Measurements from ENCODE around the gene EGFR. TPM values are rescaled to one million over a fixed set of nuclear protein-coding genes. Genes with fewer than 3 reads are reported as not detected.
A peak's percentile ranks its signal among the peaks of the same experiment; 100 is the strongest.

Gene EGFR
- polyA plus RNA-seq, 1 experiment: 62.6 TPM

- ChIA-PET POLR2A (no interaction called here), CTCF (no interaction called here)
- no peak for TF ChIP-seq CTCF (IDR thresholded peaks at IDR 0.05; ENCODE audit: low read depth, low read length)
- no peak for DNase-seq (ENCODE audit: low read depth, low spot score)
- H3K27me3 ChIP-seq (ENCODE audit: control insufficient read depth, insufficient read depth, low read length): no peaks in the 10 kb centered on the region
- H3K4me3 ChIP-seq (ENCODE audit: low read depth, low read length): no peak overlapping the region
- no peak overlapping the region for H3K27ac ChIP-seq (ENCODE audit: low read depth, low read length)
- no peaks in the 10 kb centered on the region for H3K9me3 ChIP-seq (ENCODE audit: control insufficient read depth, insufficient read depth, low read length)
Measured at GRCh38 chr7:55194522-55194921, 175.7 kb downstream of the EGFR start.

DNA sequence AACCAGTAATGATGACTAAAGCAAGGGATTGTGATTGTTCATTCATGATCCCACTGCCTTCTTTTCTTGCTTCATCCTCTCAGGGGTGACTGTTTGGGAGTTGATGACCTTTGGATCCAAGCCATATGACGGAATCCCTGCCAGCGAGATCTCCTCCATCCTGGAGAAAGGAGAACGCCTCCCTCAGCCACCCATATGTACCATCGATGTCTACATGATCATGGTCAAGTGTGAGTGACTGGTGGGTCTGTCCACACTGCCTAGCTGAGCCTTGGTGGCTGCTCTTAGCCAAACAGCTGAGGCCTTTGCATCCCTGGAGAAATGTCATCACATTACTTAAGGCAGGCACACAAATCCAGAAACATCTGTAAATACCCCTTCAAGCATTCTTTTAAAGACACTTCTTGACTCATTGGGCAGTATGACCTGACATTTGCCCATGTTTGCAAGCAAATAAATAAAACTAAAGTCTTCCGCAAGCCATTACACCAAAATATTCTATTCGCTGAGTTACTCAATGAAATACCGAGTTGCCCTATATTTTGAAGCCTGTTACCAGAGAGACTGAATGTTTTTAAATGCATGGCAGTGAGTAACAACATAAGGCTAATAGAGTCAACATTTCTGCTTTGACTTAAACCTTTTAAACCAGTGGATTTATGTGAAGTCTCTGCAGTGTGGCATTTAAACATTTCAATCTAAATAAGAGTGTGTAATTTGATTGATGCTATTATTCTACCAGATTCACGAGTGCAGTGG, 180.0 kb downstream of the EGFR start:
- CTCF ChIA-PET: interaction anchor here (0.6 kb wide), 1 partner anchor 299 kb away, joined by 4 read pairs; no protein-coding TSS in a partner anchor
- H3K9me3 ChIP-seq (ENCODE audit: control insufficient read depth, insufficient read depth, low read length): no peaks in the 10 kb centered on the region
- H3K27me3 ChIP-seq (ENCODE audit: control insufficient read depth, insufficient read depth, low read length): no peaks in the 10 kb centered on the region
- peak overlapping the region; percentile 69 for H3K27ac ChIP-seq (ENCODE audit: low read depth, low read length)
- POLR2A ChIA-PET: interaction anchor here (1.0 to 1.2 kb wide), 2 partner anchors 66 to 180 kb away, joined by 3 read pairs; partner anchors contain the start of gene EGFR
- no peak for TF ChIP-seq CTCF (IDR thresholded peaks at IDR 0.05; ENCODE audit: low read depth, low read length)
- H3K4me3 ChIP-seq (ENCODE audit: low read depth, low read length): no peak overlapping the region
- DNase-seq (ENCODE audit: low read depth, low spot score): no peak

GRCh38 chr7:55199418-55199817, 180.6 kb downstream of the EGFR start:
- ChIA-PET CTCF (interaction anchor here (0.6 kb wide), 1 partner anchor 300 kb away, joined by 4 read pairs; no protein-coding TSS in a partner anchor), POLR2A (interaction anchor here (1.0 to 1.2 kb wide), 2 partner anchors 66 to 181 kb away, joined by 3 read pairs; partner anchors contain the start of gene EGFR)
- DNase-seq (ENCODE audit: low read depth, low spot score): no peak
- TF ChIP-seq CTCF (IDR thresholded peaks at IDR 0.05; ENCODE audit: low read depth, low read length): no peak
- Histone ChIP-seq H3K9me3 (ENCODE audit: control insufficient read depth, insufficient read depth, low read length) (no peaks in the 10 kb centered on the region), H3K4me3 (ENCODE audit: low read depth, low read length) (no peak overlapping the region), H3K27ac (ENCODE audit: low read depth, low read length) (peak overlapping the region; percentile 57), H3K27me3 (ENCODE audit: control insufficient read depth, insufficient read depth, low read length) (no peaks in the 10 kb centered on the region)

- Histone ChIP-seq H3K27me3 (ENCODE audit: control insufficient read depth, insufficient read depth, low read length) (no peaks in the 10 kb centered on the region), H3K4me3 (ENCODE audit: low read depth, low read length) (no peak overlapping the region), H3K27ac (ENCODE audit: low read depth, low read length) (no peak overlapping the region), H3K9me3 (ENCODE audit: control insufficient read depth, insufficient read depth, low read length) (no peaks in the 10 kb centered on the region)
- DNase-seq (ENCODE audit: low read depth, low spot score): no peak
- no peak for TF ChIP-seq CTCF (IDR thresholded peaks at IDR 0.05; ENCODE audit: low read depth, low read length)
- POLR2A ChIA-PET: no interaction called here
- CTCF ChIA-PET: interaction anchor here (2.4 kb wide), 1 partner anchor 427 kb away, joined by 6 read pairs; no protein-coding TSS in a partner anchor
Measured at GRCh38 chr7:55200441-55200840, 181.6 kb downstream of the EGFR start.
